CD4-positive, alpha-beta T cell (primary cell): Measurements from ENCODE around the gene SLC23A2. TPM values are rescaled to one million over a fixed set of nuclear protein-coding genes. Genes with fewer than 3 reads are reported as not detected.

ENCODE experiments used
- ATAC-seq: fragments of 200-7000 bp; cut with Tn5 transposase; one replicate; pipeline ENCODE4 v1.10.0; 2022; ENCODE audit warnings: mild to moderate bottlenecking; ENCODE audit not compliant: poor library complexity
- CTCF ChIA-PET: fragments of 350-600 bp; sonication (Branson Sonifier 250); formaldehyde crosslinking; loops from one replicate; lab custom pipeline; 2021; ENCODE audit warnings: antibody characterized with exemption, inconsistent platforms; lab: Charles Lee
- POLR2A ChIA-PET: fragments of 350-600 bp; sonication (Branson Sonifier 250); formaldehyde crosslinking; loops from one replicate; lab custom pipeline; 2021; ENCODE audit warnings: antibody characterized with exemption, inconsistent platforms; lab: Charles Lee
- DNase-seq, 14 experiments: peaks; one replicate each; pipeline ENCODE4 v3.0.0-alpha.2; 2013 to 2020; ENCODE audit warnings: mixed read lengths in 2 of 14
- H3K27ac ChIP-seq, 2 donors: one replicate each; pipeline versions ENCODE4 v1.5.1 to v1.7.0; 2013; ENCODE audit warnings: low read length in 2 of 2, low read depth in 1 of 2, mild to moderate bottlenecking in 1 of 2
- H3K27me3 ChIP-seq, 2 experiments: 1 replicate in 1 of 2; 2 replicates in 1 of 2; pipeline versions ENCODE4 v1.6.1 to v1.7.0; 2013; ENCODE audit warnings: low read length in 2 of 2, control low read depth in 1 of 2, mild to moderate bottlenecking in 1 of 2, moderate library complexity in 1 of 2; ENCODE audit not compliant: insufficient read depth in 2 of 2, control insufficient read depth in 1 of 2
- H3K36me3 ChIP-seq: one replicate; pipeline ENCODE4 v1.6.1; 2013; ENCODE audit warnings: low read length, control low read depth; ENCODE audit not compliant: insufficient read depth
- H3K4me1 ChIP-seq: one replicate; pipeline ENCODE4 v1.6.1; 2013; ENCODE audit warnings: low read length, control low read depth; ENCODE audit not compliant: insufficient read depth
- H3K4me3 ChIP-seq: one replicate; pipeline ENCODE4 v1.5.1; 2013; ENCODE audit warnings: mild to moderate bottlenecking, low read length, moderate library complexity
- H3K9me3 ChIP-seq, 2 experiments: 1 replicate in 1 of 2; 2 replicates in 1 of 2; pipeline versions ENCODE4 v1.6.1 to v1.7.0; 2013; ENCODE audit warnings: low read length in 2 of 2, mild to moderate bottlenecking in 2 of 2, control low read depth in 1 of 2, moderate library complexity in 1 of 2; ENCODE audit not compliant: control insufficient read depth in 1 of 2, insufficient read depth in 1 of 2
- H3K27ac Mint-ChIP-seq: one replicate; pipeline ENCODE4 v1.8.0; 2020; ENCODE audit warnings: mixed read lengths
- H3K27me3 Mint-ChIP-seq: one replicate; pipeline ENCODE4 v1.8.0; 2021; ENCODE audit warnings: mixed read lengths
- H3K36me3 Mint-ChIP-seq: one replicate; pipeline ENCODE4 v1.8.0; 2021; ENCODE audit warnings: low read depth, mixed read lengths
- H3K4me1 Mint-ChIP-seq: one replicate; pipeline ENCODE4 v1.8.0; 2021; ENCODE audit warnings: low read depth, mixed read lengths
- H3K4me3 Mint-ChIP-seq: one replicate; pipeline ENCODE4 v1.8.0; 2020; ENCODE audit warnings: mild to moderate bottlenecking, mixed read lengths
- H3K9me3 Mint-ChIP-seq: one replicate; pipeline ENCODE4 v1.8.0; 2020; ENCODE audit warnings: mixed read lengths
- intact Hi-C, 2 experiments: fragments of 100-400 bp; cut with DNase I in 1 of 2; cut with micrococcal nuclease in 1 of 2; formaldehyde crosslinking; loops; one replicate each; pipeline versions ENCODE4 v1.15.1 to v1.9.0; 2023 to 2025; cut with DNase I, micrococcal nuclease
- total RNA-seq, 174 experiments: library from RNA in 2 of 174; stranded (reverse) in 2 of 174; gene quantifications; one replicate each; pipeline ENCODE4 v1.2.3 and lab custom pipeline; 2021 to 2026
- TF ChIP-seq, protein P1 (sequence below): fragments of 200-600 bp; IDR thresholded peaks from one replicate; pipeline ENCODE4 v1.8.0; 2022; ENCODE audit warnings: antibody characterized with exemption, mild to moderate bottlenecking

Gene SLC23A2
- total RNA-seq, 2 experiments from 2014 or later, result 22.8 to 23.0 TPM

DNA sequence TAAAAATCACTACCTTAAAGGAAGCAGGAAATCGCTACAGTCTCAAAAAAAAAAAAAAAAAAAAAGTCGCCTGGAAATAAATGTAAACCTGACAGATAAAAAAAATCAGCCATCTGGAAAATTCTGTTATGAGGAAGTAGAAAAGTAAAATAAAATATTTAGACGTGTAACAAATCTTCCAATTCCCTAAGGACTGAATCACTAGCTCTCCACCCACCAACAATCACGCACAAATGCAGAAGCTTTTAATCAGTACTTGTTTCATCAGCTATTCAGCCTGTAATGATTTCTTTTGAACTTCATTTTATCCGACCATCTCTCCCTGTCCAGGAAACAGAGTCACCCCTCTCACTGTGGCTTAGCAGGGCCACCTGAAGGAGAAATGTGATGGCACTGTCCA is 59.0 kb downstream of the SLC23A2 start:
- intact Hi-C loops, result no loop called here
- CTCF ChIA-PET, result interaction anchor here (0.7 to 0.9 kb wide), 2 partner anchors 16 to 73 kb away, joined by 3 read pairs; no protein-coding TSS in a partner anchor
- Histone ChIP-seq H3K27ac (no peak overlapping the region), H3K4me1 (no peaks in the 10 kb centered on the region), H3K4me3 (no peak overlapping the region), H3K36me3 (no peaks in the 10 kb centered on the region), H3K27me3 (no peaks in the 10 kb centered on the region), H3K9me3 (no peaks in the 10 kb centered on the region)
- Mint-ChIP-seq H3K27me3 (no peaks in the 10 kb centered on the region), H3K9me3 (no peaks in the 10 kb centered on the region), H3K27ac (no peak overlapping the region), H3K4me3 (no peak overlapping the region), H3K4me1 (peaks cover 15% of the 10 kb centered on the region), H3K36me3 (peaks cover 17% of the 10 kb centered on the region)
- TF ChIP-seq, protein P1, sequence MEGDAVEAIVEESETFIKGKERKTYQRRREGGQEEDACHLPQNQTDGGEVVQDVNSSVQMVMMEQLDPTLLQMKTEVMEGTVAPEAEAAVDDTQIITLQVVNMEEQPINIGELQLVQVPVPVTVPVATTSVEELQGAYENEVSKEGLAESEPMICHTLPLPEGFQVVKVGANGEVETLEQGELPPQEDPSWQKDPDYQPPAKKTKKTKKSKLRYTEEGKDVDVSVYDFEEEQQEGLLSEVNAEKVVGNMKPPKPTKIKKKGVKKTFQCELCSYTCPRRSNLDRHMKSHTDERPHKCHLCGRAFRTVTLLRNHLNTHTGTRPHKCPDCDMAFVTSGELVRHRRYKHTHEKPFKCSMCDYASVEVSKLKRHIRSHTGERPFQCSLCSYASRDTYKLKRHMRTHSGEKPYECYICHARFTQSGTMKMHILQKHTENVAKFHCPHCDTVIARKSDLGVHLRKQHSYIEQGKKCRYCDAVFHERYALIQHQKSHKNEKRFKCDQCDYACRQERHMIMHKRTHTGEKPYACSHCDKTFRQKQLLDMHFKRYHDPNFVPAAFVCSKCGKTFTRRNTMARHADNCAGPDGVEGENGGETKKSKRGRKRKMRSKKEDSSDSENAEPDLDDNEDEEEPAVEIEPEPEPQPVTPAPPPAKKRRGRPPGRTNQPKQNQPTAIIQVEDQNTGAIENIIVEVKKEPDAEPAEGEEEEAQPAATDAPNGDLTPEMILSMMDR, result no peak
- DNase-seq (no peak), ATAC-seq (no peak)
- POLR2A ChIA-PET, result interaction anchor here (0.7 kb wide), 1 partner anchor 64 kb away, joined by 3 read pairs; no protein-coding TSS in a partner anchor

DNA sequence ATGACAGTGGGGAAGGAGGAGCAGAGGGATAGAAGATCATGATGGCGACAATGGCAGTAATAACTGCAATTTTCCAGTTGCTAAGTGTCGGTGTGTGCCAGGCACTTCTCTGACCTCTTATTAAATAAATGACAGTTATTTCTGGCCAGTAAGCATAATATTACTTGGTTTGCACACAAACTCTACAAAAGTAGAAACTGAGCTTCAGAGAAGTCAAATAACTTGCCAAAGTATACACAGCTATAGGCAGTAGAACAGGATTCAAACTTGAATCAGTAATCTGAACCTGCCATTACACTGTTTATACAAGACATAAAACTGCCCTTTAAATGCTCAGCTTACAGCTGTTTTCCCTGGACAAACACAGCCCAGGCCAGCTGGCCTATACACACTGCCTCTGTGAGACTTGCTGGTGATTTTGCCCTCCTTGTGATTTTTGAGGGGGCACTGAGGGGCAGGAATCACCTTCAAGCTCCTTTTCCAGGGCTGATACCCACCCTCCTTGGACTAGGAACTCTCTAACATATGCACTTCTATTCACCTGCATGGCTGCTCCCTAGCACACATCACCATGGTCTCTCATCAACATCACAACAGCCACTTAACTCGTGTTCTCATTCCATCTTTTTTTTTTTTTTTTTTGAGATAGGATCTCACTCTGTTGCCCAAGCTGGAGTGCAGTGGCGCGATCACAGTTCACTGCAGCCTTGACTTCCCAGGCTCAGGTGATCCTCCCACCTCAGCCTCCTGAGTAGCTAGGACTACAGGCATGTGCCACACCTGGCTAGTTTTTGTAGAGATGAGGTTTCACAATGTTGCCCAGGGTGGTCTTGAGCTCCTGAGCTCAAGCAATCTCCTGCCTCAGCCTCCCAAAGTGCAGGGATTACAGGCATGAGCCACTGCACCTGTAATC is 63.6 kb downstream of the SLC23A2 start:
- Histone ChIP-seq H3K4me1 (no peaks in the 10 kb centered on the region), H3K27ac (no peak overlapping the region), H3K9me3 (no peaks in the 10 kb centered on the region), H3K36me3 (peaks cover under 1% of the 10 kb centered on the region), H3K4me3 (no peak overlapping the region), H3K27me3 (no peaks in the 10 kb centered on the region)
- Mint-ChIP-seq H3K27me3 (no peaks in the 10 kb centered on the region), H3K9me3 (no peaks in the 10 kb centered on the region), H3K36me3 (peaks cover 22% of the 10 kb centered on the region), H3K4me3 (no peak overlapping the region), H3K27ac (no peak overlapping the region), H3K4me1 (peaks cover 11% of the 10 kb centered on the region)
- ATAC-seq, result no peak
- TF ChIP-seq, protein P1, result no peak
- ChIA-PET CTCF (no interaction called here), POLR2A (no interaction called here)
- no peak for DNase-seq
- intact Hi-C loops, result no loop called here

- Mint-ChIP-seq H3K4me1 (peaks cover 3% of the 10 kb centered on the region), H3K36me3 (peaks cover 23% of the 10 kb centered on the region), H3K4me3 (no peak overlapping the region), H3K27me3 (no peaks in the 10 kb centered on the region), H3K27ac (no peak overlapping the region), H3K9me3 (no peaks in the 10 kb centered on the region)
- ATAC-seq (no peak), DNase-seq (no peak)
- TF ChIP-seq, protein P1, result no peak
- ChIA-PET CTCF (no interaction called here), POLR2A (no interaction called here)
- Histone ChIP-seq H3K27me3 (no peaks in the 10 kb centered on the region), H3K36me3 (peaks cover 8% of the 10 kb centered on the region), H3K9me3 (no peaks in the 10 kb centered on the region), H3K4me1 (no peaks in the 10 kb centered on the region), H3K27ac (no peak overlapping the region), H3K4me3 (no peak overlapping the region)
- intact Hi-C loops, result no loop called here
Observed at GRCh38 chr20:4936851-4937406, 64.4 kb downstream of the SLC23A2 start.
